Body of pancreas (tissue), 4 donors: ENCODE data around the gene ABCC11.

Experiments used
- POLR2A ChIP-seq, 3 donors: fragments of 450-650 bp; IDR thresholded peaks; one replicate each; pipeline ENCODE4 v1.6.1; 2016; ENCODE audit warnings: antibody characterized with exemption in 3 of 3, mild to moderate bottlenecking in 2 of 3
- TF ChIP-seq, protein P1 (sequence below), 7 experiments: fragments of 450-650 bp in 4 of 7; fragments of 200-600 bp in 3 of 7; sonication (generic) in 3 of 7; IDR thresholded peaks; one replicate each; pipeline ENCODE4 v1.5.1; 2016 to 2019; ENCODE audit warnings: antibody characterized with exemption in 7 of 7

DNA sequence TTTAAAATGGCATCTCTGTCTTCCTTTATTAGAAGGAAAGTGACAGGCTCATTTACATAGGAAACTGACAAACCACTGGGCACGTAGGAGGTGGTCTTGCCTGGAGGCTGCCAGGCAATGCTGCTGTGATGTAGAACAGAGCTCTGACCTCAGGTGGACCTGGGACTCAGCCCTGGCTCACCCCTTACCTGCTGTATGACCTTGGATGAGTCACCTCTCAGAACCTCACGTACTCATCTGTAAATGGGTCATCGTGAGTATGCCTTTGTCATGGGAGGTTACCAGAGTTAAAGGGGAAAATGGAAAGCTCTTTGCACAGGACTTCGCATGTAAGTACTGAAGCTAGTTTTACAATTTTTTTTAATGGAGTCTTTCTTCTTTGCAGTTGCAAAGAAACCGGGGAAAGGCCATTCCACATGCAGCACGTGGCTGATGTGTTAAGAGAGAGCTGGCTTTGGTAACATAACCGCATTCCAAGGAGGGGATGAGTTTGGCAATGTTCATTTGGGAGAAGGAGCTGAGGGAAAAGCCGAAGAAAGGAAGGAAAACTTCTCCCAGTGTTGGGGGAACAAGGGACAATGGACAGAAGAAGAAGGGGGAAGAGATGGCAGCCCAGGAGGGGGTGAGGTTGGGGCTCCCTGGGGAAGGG lies 40.6 kb downstream of the ABCC11 start:
- no peak for TF ChIP-seq POLR2A (IDR thresholded peaks at IDR 0.05)
- TF ChIP-seq, protein P1, sequence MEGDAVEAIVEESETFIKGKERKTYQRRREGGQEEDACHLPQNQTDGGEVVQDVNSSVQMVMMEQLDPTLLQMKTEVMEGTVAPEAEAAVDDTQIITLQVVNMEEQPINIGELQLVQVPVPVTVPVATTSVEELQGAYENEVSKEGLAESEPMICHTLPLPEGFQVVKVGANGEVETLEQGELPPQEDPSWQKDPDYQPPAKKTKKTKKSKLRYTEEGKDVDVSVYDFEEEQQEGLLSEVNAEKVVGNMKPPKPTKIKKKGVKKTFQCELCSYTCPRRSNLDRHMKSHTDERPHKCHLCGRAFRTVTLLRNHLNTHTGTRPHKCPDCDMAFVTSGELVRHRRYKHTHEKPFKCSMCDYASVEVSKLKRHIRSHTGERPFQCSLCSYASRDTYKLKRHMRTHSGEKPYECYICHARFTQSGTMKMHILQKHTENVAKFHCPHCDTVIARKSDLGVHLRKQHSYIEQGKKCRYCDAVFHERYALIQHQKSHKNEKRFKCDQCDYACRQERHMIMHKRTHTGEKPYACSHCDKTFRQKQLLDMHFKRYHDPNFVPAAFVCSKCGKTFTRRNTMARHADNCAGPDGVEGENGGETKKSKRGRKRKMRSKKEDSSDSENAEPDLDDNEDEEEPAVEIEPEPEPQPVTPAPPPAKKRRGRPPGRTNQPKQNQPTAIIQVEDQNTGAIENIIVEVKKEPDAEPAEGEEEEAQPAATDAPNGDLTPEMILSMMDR (IDR thresholded peaks at IDR 0.05), result no peak
